Measurements from ENCODE around the gene LRCH3.

DNA sequence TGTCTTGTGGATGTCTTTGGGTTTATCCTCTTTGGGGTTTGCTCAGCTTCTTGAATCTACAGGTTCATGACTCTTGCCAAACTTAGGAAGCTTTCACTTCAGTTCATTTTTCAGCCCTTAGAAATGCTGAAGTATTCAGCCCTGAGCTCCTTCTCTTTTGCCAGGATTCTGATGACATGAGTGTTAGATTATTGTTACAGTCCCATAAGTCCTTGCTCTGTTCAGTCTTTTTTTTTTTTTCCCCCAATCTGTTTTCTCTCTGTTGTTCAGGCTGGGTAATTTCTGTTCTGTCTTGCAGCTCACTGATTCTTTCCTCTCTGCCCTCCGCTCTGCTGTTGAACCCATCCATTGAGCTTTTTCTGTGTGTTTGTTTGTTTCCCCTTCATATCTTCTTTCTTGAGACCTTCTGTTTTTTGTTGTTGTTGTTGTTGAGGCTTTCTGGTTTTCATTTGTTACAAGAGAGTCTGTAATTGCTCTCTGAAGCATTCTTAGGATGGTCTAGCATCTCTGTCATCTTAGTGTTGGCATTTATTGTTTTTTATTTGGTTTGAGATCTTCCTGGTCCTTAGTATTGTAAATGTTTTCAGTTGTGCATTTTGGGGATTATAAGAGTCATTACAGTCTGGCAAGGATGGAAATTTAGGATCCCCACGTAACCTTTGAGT, 18.4 kb downstream of the LRCH3 start:
- TF ChIP-seq CTCF (IDR thresholded peaks at IDR 0.05) (no peak), POLR2A (IDR thresholded peaks at IDR 0.05; ENCODE audit: low read depth) (no peak), EP300 (IDR thresholded peaks at IDR 0.05) (no peak), POLR2AphosphoS5 (IDR thresholded peaks at IDR 0.05) (no peak)

All from esophagus muscularis mucosa (tissue), 4 donors.